Sigmoid colon (tissue), 4 donors: ENCODE results near the gene MTMR1.

Experiments
- CTCF ChIP-seq, 4 experiments: fragments of 450-650 bp in 3 of 4; fragments of 200-600 bp in 1 of 4; IDR thresholded peaks; one replicate each; pipeline ENCODE4 v1.5.1; 2016 to 2019; ENCODE audit warnings: antibody characterized with exemption in 4 of 4, mild to moderate bottlenecking in 3 of 4, moderate library complexity in 2 of 4
- EP300 ChIP-seq, 4 donors: sonication (generic); formaldehyde crosslinking; IDR thresholded peaks; one replicate each; pipeline ENCODE4 v1.6.1; 2017; ENCODE audit warnings: antibody characterized with exemption in 4 of 4
- POLR2A ChIP-seq, 2 donors: fragments of 450-650 bp; IDR thresholded peaks; one replicate each; pipeline ENCODE4 v1.6.1; 2016; ENCODE audit warnings: antibody characterized with exemption in 2 of 2, mild to moderate bottlenecking in 2 of 2, moderate library complexity in 2 of 2
- POLR2AphosphoS5 ChIP-seq, 4 donors: sonication (generic); formaldehyde crosslinking; IDR thresholded peaks; one replicate each; pipeline ENCODE4 v1.6.1; 2017; ENCODE audit warnings: antibody characterized with exemption in 4 of 4

- TF ChIP-seq POLR2A (IDR thresholded peaks at IDR 0.05) (no peak), CTCF (IDR thresholded peaks at IDR 0.05) (no peak), EP300 (IDR thresholded peaks at IDR 0.05) (no peak), POLR2AphosphoS5 (IDR thresholded peaks at IDR 0.05) (no peak)
Observed at GRCh38 chrX:150644422-150644821, 48.8 kb upstream of the MTMR1 start.
